Measurements from ENCODE around the gene PLVAP. TPM values are rescaled to one million over a fixed set of nuclear protein-coding genes. Genes with fewer than 3 reads are reported as not detected.

The PLVAP gene
- total RNA-seq, 1 donor: 0.09 TPM

- TF ChIP-seq, protein P1, sequence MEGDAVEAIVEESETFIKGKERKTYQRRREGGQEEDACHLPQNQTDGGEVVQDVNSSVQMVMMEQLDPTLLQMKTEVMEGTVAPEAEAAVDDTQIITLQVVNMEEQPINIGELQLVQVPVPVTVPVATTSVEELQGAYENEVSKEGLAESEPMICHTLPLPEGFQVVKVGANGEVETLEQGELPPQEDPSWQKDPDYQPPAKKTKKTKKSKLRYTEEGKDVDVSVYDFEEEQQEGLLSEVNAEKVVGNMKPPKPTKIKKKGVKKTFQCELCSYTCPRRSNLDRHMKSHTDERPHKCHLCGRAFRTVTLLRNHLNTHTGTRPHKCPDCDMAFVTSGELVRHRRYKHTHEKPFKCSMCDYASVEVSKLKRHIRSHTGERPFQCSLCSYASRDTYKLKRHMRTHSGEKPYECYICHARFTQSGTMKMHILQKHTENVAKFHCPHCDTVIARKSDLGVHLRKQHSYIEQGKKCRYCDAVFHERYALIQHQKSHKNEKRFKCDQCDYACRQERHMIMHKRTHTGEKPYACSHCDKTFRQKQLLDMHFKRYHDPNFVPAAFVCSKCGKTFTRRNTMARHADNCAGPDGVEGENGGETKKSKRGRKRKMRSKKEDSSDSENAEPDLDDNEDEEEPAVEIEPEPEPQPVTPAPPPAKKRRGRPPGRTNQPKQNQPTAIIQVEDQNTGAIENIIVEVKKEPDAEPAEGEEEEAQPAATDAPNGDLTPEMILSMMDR (IDR thresholded peaks at IDR 0.05; ENCODE audit: insufficient read depth, low read length): no peak
- DNase-seq (ENCODE audit: low read depth): no peak
Observed at GRCh38 chr19:17326595-17326966, 50.6 kb downstream of the PLVAP start.

GRCh38 chr19:17325881-17326594, 51.1 kb downstream of the PLVAP start:
- peak; percentile 75 for DNase-seq (ENCODE audit: low read depth)
- H3K4me3 ChIP-seq (ENCODE audit: low read depth, low read length): no peak overlapping the region
- TF ChIP-seq, protein P1 (IDR thresholded peaks at IDR 0.05; ENCODE audit: insufficient read depth, low read length): no peak

More at GRCh38 chr19:17326595-17326966, 50.6 kb downstream of the PLVAP start:
- H3K4me3 ChIP-seq (ENCODE audit: low read depth, low read length): no peak overlapping the region

- TF ChIP-seq, protein P1 (IDR thresholded peaks at IDR 0.05; ENCODE audit: insufficient read depth, low read length): no peak
- no peak overlapping the region for H3K4me3 ChIP-seq (ENCODE audit: low read depth, low read length)
- DNase-seq (ENCODE audit: low read depth): no peak
Observed at GRCh38 chr19:17325133-17325532, 52.0 kb downstream of the PLVAP start.

DNA sequence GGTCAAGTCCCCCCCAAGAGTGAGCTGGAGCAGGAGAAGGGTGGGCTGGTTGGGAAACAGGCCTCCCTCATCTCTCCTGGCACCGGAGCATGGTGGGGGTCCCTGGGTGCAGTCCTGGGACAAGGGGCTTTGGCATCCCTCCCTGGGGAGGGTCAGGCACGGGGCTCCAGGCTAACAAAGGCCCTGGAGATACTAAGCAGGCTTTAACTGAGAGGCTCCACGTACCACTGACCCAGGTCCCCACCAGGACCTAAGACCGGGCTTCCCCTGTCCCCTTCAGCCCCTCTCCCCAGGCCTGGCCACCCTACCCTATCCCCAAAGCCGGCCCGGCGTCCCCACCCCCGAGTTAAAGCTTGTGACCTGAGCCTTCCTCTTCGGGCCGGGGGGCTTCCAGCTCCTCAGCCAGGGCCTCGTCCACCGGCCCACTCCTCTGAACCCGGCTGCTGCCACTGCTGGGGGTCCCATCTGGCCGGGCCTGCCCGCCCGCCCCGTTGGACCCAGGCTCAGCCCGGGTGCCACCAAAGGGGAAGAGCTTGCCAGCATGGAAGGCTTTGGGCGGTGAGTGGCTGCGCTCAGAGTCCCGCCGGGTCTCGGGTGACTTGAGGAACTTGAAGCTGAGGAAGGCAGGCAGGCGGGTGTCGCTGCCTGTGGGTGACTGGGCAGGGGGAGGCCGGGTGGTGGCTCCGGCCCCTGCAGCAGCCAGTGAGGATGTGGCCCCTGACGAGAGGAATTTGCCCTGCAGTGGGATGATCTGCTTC, 52.6 kb downstream of the PLVAP start:
- H3K4me3 ChIP-seq (ENCODE audit: low read depth, low read length): no peak overlapping the region
- TF ChIP-seq, protein P1 (IDR thresholded peaks at IDR 0.05; ENCODE audit: insufficient read depth, low read length): no peak
- DNase-seq (ENCODE audit: low read depth): no peak

DNA sequence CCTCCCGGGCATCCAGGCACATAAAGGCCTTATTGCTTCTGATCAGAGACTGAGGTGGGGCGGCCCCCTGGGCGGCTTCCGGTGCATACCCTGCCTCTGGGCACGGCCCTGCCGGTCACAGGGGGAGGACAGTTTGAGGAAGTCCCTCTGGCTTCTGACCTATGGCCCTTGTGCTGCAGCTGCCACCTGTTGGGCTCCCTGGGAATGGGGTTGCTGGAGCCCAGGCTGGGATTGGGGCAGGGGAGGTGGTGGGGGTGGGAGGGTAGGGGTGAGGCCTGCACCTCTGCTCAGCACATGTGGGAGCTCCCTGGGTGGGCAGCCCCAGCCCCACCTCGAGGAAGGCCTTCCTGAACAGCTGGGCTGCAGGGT, 53.2 kb downstream of the PLVAP start:
- DNase-seq (ENCODE audit: low read depth): no peak
- no peak overlapping the region for H3K4me3 ChIP-seq (ENCODE audit: low read depth, low read length)
- TF ChIP-seq, protein P1 (IDR thresholded peaks at IDR 0.05; ENCODE audit: insufficient read depth, low read length): no peak

DNA sequence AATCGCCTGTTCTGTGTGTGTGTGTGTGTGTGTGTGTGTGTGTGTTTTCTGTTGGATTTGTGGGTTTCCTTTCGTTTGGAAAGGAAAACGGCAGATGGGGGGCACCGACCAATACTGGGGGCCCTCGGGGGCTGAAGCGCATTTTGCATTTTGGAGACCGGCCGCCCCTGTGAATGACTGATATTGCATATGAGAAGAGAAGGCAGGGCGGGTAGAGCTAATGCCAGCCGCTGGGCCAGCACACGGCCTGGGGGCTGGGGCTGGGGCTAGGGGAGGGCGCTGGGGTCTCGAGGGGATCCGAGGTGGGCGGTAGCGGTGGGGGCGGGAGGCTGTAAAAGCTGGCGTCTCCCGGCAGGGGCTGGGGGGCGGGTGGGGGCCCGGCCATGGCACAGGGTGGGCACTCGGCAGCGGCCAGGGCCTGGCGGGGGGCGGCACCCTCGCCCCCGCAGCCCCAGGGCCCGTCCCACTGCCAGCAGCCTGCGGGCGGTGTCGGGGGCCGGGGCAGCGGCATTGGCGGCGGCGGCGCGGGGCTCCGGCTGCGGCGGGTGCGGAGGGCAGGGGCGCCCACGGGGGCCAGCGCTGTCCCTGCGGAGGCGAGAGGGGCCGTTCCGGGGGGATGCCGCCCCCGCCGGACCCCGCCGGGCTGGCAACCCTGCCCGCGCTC, 53.7 kb downstream of the PLVAP start:
- no peak for DNase-seq (ENCODE audit: low read depth)
- H3K4me3 ChIP-seq (ENCODE audit: low read depth, low read length): no peak overlapping the region
- TF ChIP-seq, protein P1 (IDR thresholded peaks at IDR 0.05; ENCODE audit: insufficient read depth, low read length): no peak

All from fibroblast of the aortic adventitia (primary cell).